Transverse colon (tissue), 4 donors: ENCODE results near the gene GRHL1. TPM values are rescaled to one million over a fixed set of nuclear protein-coding genes. Genes with fewer than 3 reads are reported as not detected.

Source experiments
- DNase-seq: peaks from one replicate; pipeline ENCODE4 v3.0.0-alpha.2; 2019
- H3K27ac ChIP-seq, 4 donors: fragments of 200-600 bp; sonication (generic); 2 replicates each; pipeline ENCODE4 v1.5.1; 2016 to 2018; ENCODE audit warnings: inconsistent platforms in 4 of 4
- H3K27me3 ChIP-seq: fragments of 200-600 bp; sonication (generic); 2 replicates; pipeline ENCODE4 v1.5.1; 2017; ENCODE audit warnings: inconsistent platforms
- H3K36me3 ChIP-seq, 4 donors: fragments of 200-600 bp; sonication (generic); 2 replicates each; pipeline ENCODE4 v1.5.1; 2017 to 2019; ENCODE audit warnings: inconsistent platforms in 4 of 4
- H3K4me1 ChIP-seq, 4 donors: fragments of 200-600 bp; sonication (generic); 2 replicates each; pipeline ENCODE4 v1.5.1; 2017 to 2020; ENCODE audit warnings: inconsistent platforms in 4 of 4
- H3K4me3 ChIP-seq, 4 donors: fragments of 200-600 bp; sonication (generic); 1 replicate in 1 of 4; 2 replicates in 3 of 4; pipeline versions ENCODE4 v1.5.1 to v1.6.1; 2017 to 2019; ENCODE audit warnings: inconsistent platforms in 4 of 4
- H3K9me3 ChIP-seq, 2 donors: fragments of 200-600 bp; sonication (generic); 2 replicates each; pipeline ENCODE4 v1.5.1; 2017 to 2019; ENCODE audit warnings: inconsistent platforms in 2 of 2
- EP300 ChIP-seq: sonication (generic); formaldehyde crosslinking; IDR thresholded peaks from one replicate; pipeline ENCODE4 v1.6.1; 2017; ENCODE audit warnings: antibody characterized with exemption, low read depth
- POLR2A ChIP-seq: fragments of 450-650 bp; IDR thresholded peaks from one replicate; pipeline ENCODE4 v1.6.1; 2016; ENCODE audit warnings: antibody characterized with exemption, mild to moderate bottlenecking, moderate library complexity
- POLR2AphosphoS5 ChIP-seq, 3 donors: sonication (generic); formaldehyde crosslinking; IDR thresholded peaks; one replicate each; pipeline ENCODE4 v1.6.1; 2016; ENCODE audit warnings: antibody characterized with exemption in 3 of 3
- WGBS, 2 donors: methylation state at CpG; one replicate each; pipeline ENCODE4 v1.1.5; 2018; ENCODE audit warnings: low coverage in 1 of 2; 5-methylcytosine and 5-hydroxymethylcytosine counted together
- in situ Hi-C, 4 donors: fragments of 200-750 bp; cut with MboI; loops; one replicate each; pipeline versions ENCODE4 v1.15.0 to v1.15.1; 2017; ENCODE audit warnings: low sequenced_read_pairs in 3 of 4, low pct_ligation_motif_present in 1 of 4, low pct_unique_long_range_greater_than_20kb in 1 of 4
- intact Hi-C: fragments of 100-400 bp; cut with DNase I; formaldehyde crosslinking; loops from one replicate; pipeline ENCODE4 v1.15.1; 2023; ENCODE audit warnings: low total_unique reads
- total RNA-seq, 4 donors: library from RNA; depleted of rRNA; stranded (reverse); fragments of >200 nt; gene quantifications; one replicate each; pipeline ENCODE4 v1.1.0, GENCODE V29; 2016
- TF ChIP-seq, protein P1 (sequence below), 5 experiments: fragments of 200-600 bp in 3 of 5; fragments of 450-650 bp in 2 of 5; sonication (generic) in 3 of 5; IDR thresholded peaks; 1 replicate in 2 of 5; 2 replicates in 3 of 5; pipeline ENCODE4 v1.5.1; 2016 to 2017; ENCODE audit warnings: antibody characterized with exemption in 5 of 5, inconsistent platforms in 3 of 5, mild to moderate bottlenecking in 2 of 5, moderate library complexity in 1 of 5

The GRHL1 gene, protein sequence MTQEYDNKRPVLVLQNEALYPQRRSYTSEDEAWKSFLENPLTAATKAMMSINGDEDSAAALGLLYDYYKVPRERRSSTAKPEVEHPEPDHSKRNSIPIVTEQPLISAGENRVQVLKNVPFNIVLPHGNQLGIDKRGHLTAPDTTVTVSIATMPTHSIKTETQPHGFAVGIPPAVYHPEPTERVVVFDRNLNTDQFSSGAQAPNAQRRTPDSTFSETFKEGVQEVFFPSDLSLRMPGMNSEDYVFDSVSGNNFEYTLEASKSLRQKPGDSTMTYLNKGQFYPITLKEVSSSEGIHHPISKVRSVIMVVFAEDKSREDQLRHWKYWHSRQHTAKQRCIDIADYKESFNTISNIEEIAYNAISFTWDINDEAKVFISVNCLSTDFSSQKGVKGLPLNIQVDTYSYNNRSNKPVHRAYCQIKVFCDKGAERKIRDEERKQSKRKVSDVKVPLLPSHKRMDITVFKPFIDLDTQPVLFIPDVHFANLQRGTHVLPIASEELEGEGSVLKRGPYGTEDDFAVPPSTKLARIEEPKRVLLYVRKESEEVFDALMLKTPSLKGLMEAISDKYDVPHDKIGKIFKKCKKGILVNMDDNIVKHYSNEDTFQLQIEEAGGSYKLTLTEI
- total RNA-seq, result 10 to 100 TPM in 1 of 4 donors, 1 to 10 TPM in 1, under 1 TPM in 1, not detected in 1; 0.55 to 24.7 (median 1.3) TPM

GRCh38 chr2:9951522-9952285 lies at the start of gene GRHL1:
TSS of gene GRHL1 (plus strand) at chr2:9951693. CDS start at chr2:9951834, 141 bp downstream.
- Histone ChIP-seq H3K4me3 (peak within 1 kb of the TSS; percentile 76 to 83 (median 78)), H3K36me3 (no peaks in the 10 kb centered on the region), H3K27me3 (peaks cover 55% of the 10 kb centered on the region), H3K4me1 (peaks cover 0 to 25% (median 18%) of the 10 kb centered on the region in 4 donors), H3K27ac (peak within 1 kb of the TSS; percentile 53 to 78 (median 70)), H3K9me3 (no peaks in the 10 kb centered on the region)
- intact Hi-C loops (no loop called here), in situ Hi-C loops (no loop called here)
- peak; percentile 94 for DNase-seq
- peak in 2 of 3 donors; percentile 13 to 42 for TF ChIP-seq POLR2AphosphoS5 (IDR thresholded peaks at IDR 0.05)
- TF ChIP-seq, protein P1, sequence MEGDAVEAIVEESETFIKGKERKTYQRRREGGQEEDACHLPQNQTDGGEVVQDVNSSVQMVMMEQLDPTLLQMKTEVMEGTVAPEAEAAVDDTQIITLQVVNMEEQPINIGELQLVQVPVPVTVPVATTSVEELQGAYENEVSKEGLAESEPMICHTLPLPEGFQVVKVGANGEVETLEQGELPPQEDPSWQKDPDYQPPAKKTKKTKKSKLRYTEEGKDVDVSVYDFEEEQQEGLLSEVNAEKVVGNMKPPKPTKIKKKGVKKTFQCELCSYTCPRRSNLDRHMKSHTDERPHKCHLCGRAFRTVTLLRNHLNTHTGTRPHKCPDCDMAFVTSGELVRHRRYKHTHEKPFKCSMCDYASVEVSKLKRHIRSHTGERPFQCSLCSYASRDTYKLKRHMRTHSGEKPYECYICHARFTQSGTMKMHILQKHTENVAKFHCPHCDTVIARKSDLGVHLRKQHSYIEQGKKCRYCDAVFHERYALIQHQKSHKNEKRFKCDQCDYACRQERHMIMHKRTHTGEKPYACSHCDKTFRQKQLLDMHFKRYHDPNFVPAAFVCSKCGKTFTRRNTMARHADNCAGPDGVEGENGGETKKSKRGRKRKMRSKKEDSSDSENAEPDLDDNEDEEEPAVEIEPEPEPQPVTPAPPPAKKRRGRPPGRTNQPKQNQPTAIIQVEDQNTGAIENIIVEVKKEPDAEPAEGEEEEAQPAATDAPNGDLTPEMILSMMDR (IDR thresholded peaks at IDR 0.05), result no peak
- 0% methylated on average over 47 of the region's 111 CpGs; no CpG with 5 or more reads in 1 of the 2 donors for WGBS, 2 donors

DNA sequence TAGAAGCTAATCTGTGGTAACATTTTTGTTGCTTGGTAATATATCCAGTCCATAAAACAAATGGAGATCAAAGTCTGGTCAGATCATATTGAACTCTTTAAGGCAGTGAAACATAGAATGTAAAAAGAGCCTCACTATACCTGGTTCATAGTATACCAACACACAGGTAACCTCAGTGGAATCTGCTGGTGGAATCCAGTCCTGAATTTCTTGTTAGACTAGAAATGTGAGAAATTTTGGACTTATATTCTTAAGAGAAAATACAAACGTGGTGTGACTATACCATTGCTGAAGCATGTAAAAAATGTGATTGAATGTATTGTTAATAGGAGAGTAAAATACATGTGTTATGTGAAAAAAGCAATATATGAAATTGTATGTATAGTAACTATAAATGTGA lies 46.1 kb upstream of the GRHL1 start:
- no peaks in the 10 kb centered on the region for H3K9me3 ChIP-seq
- in situ Hi-C loops, result no loop called here
- no peak for TF ChIP-seq EP300
- no peak for TF ChIP-seq POLR2AphosphoS5 (IDR thresholded peaks at IDR 0.05)
- TF ChIP-seq, protein P1 (IDR thresholded peaks at IDR 0.05), result no peak
- TF ChIP-seq POLR2A, result no peak
- WGBS, 2 donors, result 22 to 61% methylated on average over 1 of the region's 1 CpG
- no peaks in the 10 kb centered on the region for H3K4me1 ChIP-seq
- DNase-seq, result no peak
- H3K36me3 ChIP-seq, result no peaks in the 10 kb centered on the region
- H3K27me3 ChIP-seq, result no peaks in the 10 kb centered on the region
- no peak overlapping the region for H3K4me3 ChIP-seq
- intact Hi-C loops, result no loop called here
- H3K27ac ChIP-seq, result no peak overlapping the region

GRCh38 chr2:9907402-9907801 lies 44.1 kb upstream of the GRHL1 start:
- Histone ChIP-seq H3K36me3 (no peaks in the 10 kb centered on the region), H3K4me3 (no peak overlapping the region), H3K4me1 (no peaks in the 10 kb centered on the region), H3K27me3 (no peaks in the 10 kb centered on the region), H3K27ac (no peak overlapping the region), H3K9me3 (no peaks in the 10 kb centered on the region)
- intact Hi-C loops (no loop called here), in situ Hi-C loops (no loop called here)
- WGBS, 2 donors, result 98 to 100% methylated on average over 2 to 7 of the region's 7 CpGs
- no peak for DNase-seq
- no peak for TF ChIP-seq POLR2AphosphoS5 (IDR thresholded peaks at IDR 0.05)
- no peak for TF ChIP-seq EP300
- TF ChIP-seq, protein P1 (IDR thresholded peaks at IDR 0.05), result no peak

GRCh38 chr2:9908639-9909038 lies 42.9 kb upstream of the GRHL1 start:
- Histone ChIP-seq H3K4me3 (no peak overlapping the region), H3K9me3 (no peaks in the 10 kb centered on the region), H3K4me1 (no peaks in the 10 kb centered on the region), H3K27ac (no peak overlapping the region), H3K27me3 (no peaks in the 10 kb centered on the region), H3K36me3 (peaks cover 0 to 5% (median 0%) of the 10 kb centered on the region in 4 donors)
- no peak for DNase-seq
- no peak for TF ChIP-seq POLR2A
- TF ChIP-seq POLR2AphosphoS5 (IDR thresholded peaks at IDR 0.05), result no peak
- no peak for TF ChIP-seq EP300
- TF ChIP-seq, protein P1 (IDR thresholded peaks at IDR 0.05), result no peak
- in situ Hi-C loops, result no loop called here
- WGBS, 2 donors, result 97 to 100% methylated on average over 1 of the region's 1 CpG
- intact Hi-C loops, result no loop called here
